Measurements from ENCODE around the gene PITX2.
"Not testable (repeated sequence)": the region's sequence is repeated elsewhere in the genome, so short reads cannot be mapped to it uniquely, and the experiment has no call there.

PITX2 gene

DNA sequence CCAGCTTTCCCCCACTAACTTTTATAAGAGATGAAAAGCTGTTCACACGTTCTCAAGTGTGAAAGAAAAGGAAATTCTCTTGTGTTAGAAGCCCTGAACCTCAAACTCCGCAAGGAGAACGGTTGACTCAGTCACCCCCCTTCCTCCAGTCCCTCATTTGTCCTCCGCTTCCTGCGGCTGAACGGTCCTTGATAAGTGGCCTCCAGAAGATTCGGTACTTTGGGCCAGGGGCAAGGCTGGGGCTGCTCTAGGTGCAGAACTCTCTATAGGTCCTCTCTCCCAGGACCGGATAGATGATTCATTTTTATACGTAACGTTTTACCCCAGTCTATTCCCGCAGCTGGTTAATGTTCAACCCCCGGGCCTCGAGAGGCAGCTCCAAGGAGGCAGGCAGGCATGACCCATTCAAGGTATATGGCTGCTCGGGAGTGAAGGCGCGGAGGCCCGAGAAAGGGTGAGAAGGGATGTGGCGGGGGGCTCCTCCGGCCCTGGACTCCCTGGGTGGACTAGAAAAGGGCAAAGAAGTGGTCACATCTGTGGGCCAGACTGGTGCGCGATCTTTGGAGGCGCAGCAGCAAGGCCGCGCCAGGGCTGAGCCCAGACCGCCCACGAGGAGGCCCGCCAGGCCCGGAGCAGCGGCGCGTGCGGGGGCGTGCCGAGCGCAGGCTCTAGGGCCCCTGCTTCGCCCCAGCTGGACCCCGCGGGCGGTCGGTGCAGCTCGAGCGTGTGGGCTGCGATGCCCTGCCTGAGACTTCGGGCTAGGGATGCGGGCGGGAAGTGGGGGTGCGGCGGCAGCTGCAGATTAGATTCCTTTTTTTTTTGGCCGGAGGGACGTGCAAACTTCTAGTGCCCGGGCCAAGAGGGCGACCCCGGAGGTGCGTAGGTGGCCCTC, 11.7 kb downstream of the PITX2 start:
- DNase-seq (ENCODE audit: low read depth) = no peak

- DNase-seq (ENCODE audit: low read depth) = no peak
These were observed 12.3 kb downstream of the PITX2 start for GRCh38 chr4:110610620-110610939.

DNA sequence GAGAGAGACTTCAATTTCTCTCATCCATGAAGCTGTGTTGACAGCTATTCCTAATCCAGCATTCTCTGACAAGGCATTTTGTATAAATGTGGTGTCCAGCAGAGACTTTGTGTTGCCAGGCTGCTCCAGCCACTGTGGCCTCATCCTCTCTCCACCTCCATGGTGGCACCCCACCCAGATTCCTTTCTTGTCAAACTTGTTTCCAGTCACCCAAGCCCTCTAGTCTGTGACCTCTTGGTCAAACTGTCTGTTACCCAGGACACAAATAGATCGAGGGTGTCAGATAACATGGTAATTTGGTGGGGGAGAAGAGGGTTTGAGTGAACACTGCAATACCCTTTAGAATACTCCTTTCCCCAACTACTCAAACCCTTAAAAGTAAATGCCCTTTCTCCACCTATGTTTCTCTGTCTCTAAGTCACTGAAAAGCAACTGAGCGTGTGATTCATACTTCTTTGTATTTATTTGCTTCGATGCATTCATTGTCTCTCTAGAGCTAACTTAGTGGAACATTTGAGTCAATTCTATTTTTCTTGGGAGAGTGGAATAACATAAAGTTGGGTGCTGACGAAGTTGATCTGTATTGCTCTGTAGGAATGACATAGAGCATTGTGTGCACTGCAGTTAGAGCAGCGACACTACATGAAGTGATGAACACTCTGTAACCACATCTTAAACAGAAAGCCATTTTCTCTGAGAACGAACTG, 13.7 kb downstream of the PITX2 start:
- no peak for DNase-seq (ENCODE audit: low read depth)

GRCh38 chr4:110605077-110605476, 17.8 kb downstream of the PITX2 start:
- no peak for DNase-seq (ENCODE audit: low read depth)

DNA sequence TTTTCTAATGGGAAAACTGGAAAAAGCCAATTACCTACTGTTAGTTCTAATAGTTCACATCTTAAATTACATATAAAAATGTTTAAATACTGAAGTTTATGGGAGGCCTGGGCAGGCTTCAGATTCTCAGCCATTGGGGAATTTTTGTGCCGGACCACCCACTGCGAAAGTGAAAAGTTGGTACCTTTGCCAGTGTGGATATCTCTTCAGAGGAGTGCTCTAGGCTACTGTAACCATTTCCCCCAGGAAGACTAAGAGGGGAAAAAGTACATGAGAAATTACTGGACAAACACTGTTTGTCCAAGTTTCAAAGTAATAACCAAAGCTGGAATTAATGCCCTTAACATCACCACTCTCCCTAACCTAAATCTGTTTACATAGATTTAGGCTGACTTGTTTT, 20.8 kb downstream of the PITX2 start:
- no peak for DNase-seq (ENCODE audit: low read depth)

DNA sequence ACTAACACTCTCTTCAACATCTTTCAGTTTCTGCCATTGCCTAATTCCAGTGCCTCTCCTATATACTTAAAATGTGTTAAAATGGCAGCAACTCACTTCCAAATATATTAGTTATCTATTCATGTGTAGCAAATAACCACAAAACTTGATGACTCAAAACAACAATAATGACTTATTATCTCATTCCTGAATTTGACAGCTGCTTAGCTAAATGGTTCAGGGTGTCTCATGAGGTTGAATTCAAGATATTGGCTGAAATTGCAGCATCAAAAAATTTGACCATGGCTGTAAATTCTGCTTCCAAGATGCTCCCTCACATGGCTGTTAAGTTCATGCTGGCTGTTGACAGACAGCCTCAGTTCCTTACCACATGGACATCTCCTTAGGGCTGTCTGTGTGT, 25.3 kb downstream of the PITX2 start:
- DNase-seq (ENCODE audit: low read depth) = no peak

DNA sequence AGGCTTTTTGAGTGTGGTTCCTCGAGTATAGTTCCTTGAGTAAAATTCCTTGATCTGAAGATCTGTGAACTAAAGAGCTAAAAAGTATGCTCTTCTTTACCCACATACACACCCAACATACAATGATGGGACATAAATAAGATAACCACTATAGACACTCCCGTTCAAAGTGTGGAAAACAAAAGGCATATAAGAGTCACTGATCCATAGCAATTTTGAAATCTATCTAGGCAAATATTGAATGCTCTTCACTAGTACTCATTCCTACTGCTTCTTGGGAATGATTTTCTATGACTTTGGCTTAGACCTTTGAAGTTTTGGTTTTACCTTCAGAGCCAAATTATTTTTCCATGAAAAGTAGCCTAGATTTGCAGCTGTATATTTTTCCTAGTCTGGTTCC, 26.4 kb downstream of the PITX2 start:
- DNase-seq (ENCODE audit: low read depth) = no peak

GRCh38 chr4:110595583-110595982, 27.3 kb downstream of the PITX2 start:
- DNase-seq (ENCODE audit: low read depth) = no peak

- DNase-seq (ENCODE audit: low read depth) = no peak
These were observed 33.6 kb downstream of the PITX2 start for GRCh38 chr4:110589297-110589696.

GRCh38 chr4:110587666-110588285, 35.1 kb downstream of the PITX2 start:
- no peak for DNase-seq (ENCODE audit: low read depth)

DNA sequence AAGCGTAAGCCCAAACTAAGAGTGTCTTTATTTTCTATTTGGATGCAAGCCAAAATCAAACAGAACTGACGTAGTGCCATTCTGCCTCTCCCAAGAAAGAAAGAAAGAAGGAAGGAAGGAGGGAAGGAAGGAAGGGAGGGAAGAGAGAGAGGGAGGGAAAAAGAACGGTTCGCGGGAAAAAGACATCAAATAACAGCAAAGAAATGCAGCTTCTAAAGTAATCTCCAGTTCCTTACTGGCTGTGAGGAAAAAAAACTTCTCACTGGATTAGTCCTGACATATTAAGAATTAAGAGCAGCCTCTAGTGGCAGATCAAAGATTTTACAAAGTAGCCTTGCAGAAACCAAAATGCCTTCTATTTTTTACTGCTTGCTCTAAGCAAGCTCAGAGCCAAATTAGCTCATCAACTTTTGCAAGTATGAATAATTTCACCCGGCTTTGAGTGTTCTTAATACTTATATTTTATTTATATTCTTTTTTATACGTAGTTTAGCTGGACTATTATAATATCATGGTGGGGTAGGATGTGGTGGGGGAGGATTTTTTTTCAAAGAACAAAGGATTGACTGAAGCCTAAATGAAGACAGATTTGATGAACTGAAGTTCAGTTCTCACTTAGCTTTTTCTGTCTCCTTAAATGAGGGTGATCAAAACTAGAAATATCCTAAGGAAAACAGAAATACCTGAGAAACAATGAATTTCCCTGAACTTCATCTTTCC, 36.6 kb downstream of the PITX2 start:
- DNase-seq (ENCODE audit: low read depth) = no peak

GRCh38 chr4:110576696-110577095, 46.2 kb downstream of the PITX2 start:
- DNase-seq (ENCODE audit: low read depth) = not testable (repeated sequence)

Measured in stimulated activated CD8-positive, alpha-beta memory T cell treated with anti-CD3 and anti-CD28 coated beads, Interleukin-15, amount 100 ng/mL, for 1 hour (primary cell).